KMS-11 (cell line): ENCODE data around the gene KRT14.

Experiments used
- H2AFZ ChIP-seq: fragments of 200-600 bp; sonication (generic); 2 replicates; pipeline ENCODE4 v1.6.1; 2016; ENCODE audit warnings: antibody characterized with exemption, mixed run types, low read depth
- H3K27ac ChIP-seq: fragments of 200-600 bp; sonication (generic); 2 replicates; pipeline ENCODE4 v1.6.1; 2016; ENCODE audit warnings: mild to moderate bottlenecking, mixed run types
- H3K27me3 ChIP-seq: fragments of 200-600 bp; sonication (generic); 2 replicates; pipeline ENCODE4 v1.6.1; 2017; ENCODE audit warnings: mild to moderate bottlenecking, low read depth, mixed run types, moderate library complexity; ENCODE audit not compliant: insufficient read depth
- H3K36me3 ChIP-seq: fragments of 200-600 bp; sonication (generic); 2 replicates; pipeline ENCODE4 v1.6.1; 2017; ENCODE audit warnings: mild to moderate bottlenecking, mixed run types; ENCODE audit not compliant: insufficient read depth
- H3K4me1 ChIP-seq: fragments of 200-600 bp; sonication (generic); 2 replicates; pipeline ENCODE4 v1.6.1; 2016; ENCODE audit warnings: mild to moderate bottlenecking, low read depth, mixed run types; ENCODE audit not compliant: poor library complexity, severe bottlenecking
- H3K4me2 ChIP-seq: fragments of 200-600 bp; sonication (generic); 2 replicates; pipeline ENCODE4 v1.7.0; 2016; ENCODE audit warnings: mild to moderate bottlenecking, mixed run types
- H3K4me3 ChIP-seq: fragments of 200-600 bp; sonication (generic); IDR thresholded peaks from 2 replicates; pipeline ENCODE4 v1.6.1; 2017; ENCODE audit warnings: low read depth, low read length, mixed read lengths; ENCODE audit not compliant: insufficient read depth
- H3K79me2 ChIP-seq: fragments of 200-600 bp; sonication (generic); 2 replicates; pipeline ENCODE4 v1.6.1; 2016; ENCODE audit warnings: low read depth, mixed run types; ENCODE audit not compliant: insufficient read depth
- H3K9ac ChIP-seq: fragments of 200-600 bp; sonication (generic); 2 replicates; pipeline ENCODE4 v1.6.1; 2016; ENCODE audit warnings: mild to moderate bottlenecking, mixed run types
- H4K20me1 ChIP-seq: fragments of 200-600 bp; sonication (generic); 2 replicates; pipeline ENCODE4 v1.6.1; 2016; ENCODE audit warnings: mild to moderate bottlenecking, mixed run types; ENCODE audit not compliant: insufficient read depth
- TF ChIP-seq, protein P1 (sequence below): fragments of 200-600 bp; sonication (generic); conservative IDR thresholded peaks from 2 replicates; pipeline ENCODE4 v1.6.1; 2017; ENCODE audit warnings: low read depth, mild to moderate bottlenecking, antibody characterized with exemption, low read length, moderate library complexity, mixed read lengths

The KRT14 gene

GRCh38 chr17:41542357-41542756 is 44.3 kb downstream of the KRT14 start:
- no peak overlapping the region for H2AFZ ChIP-seq
- no peak overlapping the region for H3K4me2 ChIP-seq
- no peak overlapping the region for H3K9ac ChIP-seq
- no peak overlapping the region for H3K4me3 ChIP-seq
- H3K4me1 ChIP-seq: no peaks in the 10 kb centered on the region
- no peaks in the 10 kb centered on the region for H3K27me3 ChIP-seq
- no peaks in the 10 kb centered on the region for H4K20me1 ChIP-seq
- H3K27ac ChIP-seq: no peak overlapping the region
- no peaks in the 10 kb centered on the region for H3K79me2 ChIP-seq
- TF ChIP-seq, protein P1, sequence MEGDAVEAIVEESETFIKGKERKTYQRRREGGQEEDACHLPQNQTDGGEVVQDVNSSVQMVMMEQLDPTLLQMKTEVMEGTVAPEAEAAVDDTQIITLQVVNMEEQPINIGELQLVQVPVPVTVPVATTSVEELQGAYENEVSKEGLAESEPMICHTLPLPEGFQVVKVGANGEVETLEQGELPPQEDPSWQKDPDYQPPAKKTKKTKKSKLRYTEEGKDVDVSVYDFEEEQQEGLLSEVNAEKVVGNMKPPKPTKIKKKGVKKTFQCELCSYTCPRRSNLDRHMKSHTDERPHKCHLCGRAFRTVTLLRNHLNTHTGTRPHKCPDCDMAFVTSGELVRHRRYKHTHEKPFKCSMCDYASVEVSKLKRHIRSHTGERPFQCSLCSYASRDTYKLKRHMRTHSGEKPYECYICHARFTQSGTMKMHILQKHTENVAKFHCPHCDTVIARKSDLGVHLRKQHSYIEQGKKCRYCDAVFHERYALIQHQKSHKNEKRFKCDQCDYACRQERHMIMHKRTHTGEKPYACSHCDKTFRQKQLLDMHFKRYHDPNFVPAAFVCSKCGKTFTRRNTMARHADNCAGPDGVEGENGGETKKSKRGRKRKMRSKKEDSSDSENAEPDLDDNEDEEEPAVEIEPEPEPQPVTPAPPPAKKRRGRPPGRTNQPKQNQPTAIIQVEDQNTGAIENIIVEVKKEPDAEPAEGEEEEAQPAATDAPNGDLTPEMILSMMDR: no peak
- no peaks in the 10 kb centered on the region for H3K36me3 ChIP-seq

DNA sequence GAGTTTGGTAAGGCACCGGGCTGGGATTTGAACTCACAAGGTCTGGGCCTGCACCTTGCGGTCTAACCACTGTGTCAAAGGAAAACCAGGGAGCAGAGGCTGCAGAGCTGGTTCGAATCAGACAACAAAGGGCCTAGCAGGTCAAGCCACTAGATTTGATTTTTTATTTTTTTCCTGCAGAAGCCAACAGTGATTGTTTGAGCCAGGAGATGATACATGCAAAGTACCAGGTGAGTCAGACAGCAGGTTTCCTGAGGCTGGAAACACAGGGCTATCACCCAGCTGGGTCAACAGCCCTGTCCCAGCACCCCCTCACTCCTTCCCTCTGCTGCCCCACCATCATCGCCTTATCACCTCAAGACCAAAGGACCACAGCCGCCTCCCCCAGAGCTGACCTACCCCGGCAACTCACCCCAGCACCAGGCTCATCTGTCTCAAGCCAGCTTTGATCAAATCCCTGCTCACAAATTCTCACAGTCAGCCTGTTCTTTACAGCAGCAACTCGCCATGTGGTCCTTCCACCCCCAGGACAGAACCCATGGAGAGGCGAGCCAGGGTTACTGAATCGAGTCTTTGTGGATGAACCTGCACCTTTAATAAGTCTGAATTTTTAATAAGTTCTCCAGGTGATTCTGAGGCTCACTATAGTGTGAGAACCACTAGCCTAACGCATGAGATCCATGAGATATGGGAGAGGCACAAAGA is 45.6 kb downstream of the KRT14 start:
- H4K20me1 ChIP-seq: no peaks in the 10 kb centered on the region
- H3K27me3 ChIP-seq: no peaks in the 10 kb centered on the region; the same call in 1 of the 2 replicates
- no peak overlapping the region for H3K4me2 ChIP-seq
- H3K9ac ChIP-seq: no peak overlapping the region
- TF ChIP-seq, protein P1: no peak
- no peak overlapping the region for H2AFZ ChIP-seq
- H3K36me3 ChIP-seq: no peaks in the 10 kb centered on the region
- no peaks in the 10 kb centered on the region for H3K4me1 ChIP-seq
- no peak overlapping the region for H3K4me3 ChIP-seq
- H3K27ac ChIP-seq: no peak overlapping the region
- no peaks in the 10 kb centered on the region for H3K79me2 ChIP-seq

- Histone ChIP-seq H4K20me1 (no peaks in the 10 kb centered on the region), H3K4me1 (no peaks in the 10 kb centered on the region), H3K36me3 (no peaks in the 10 kb centered on the region), H3K27me3 (no peaks in the 10 kb centered on the region; the same call in 1 of the 2 replicates), H3K4me3 (no peak overlapping the region), H2AFZ (peak overlapping the region; percentile 10; the same call in 1 of the 2 replicates), H3K4me2 (no peak overlapping the region), H3K9ac (no peak overlapping the region), H3K79me2 (no peaks in the 10 kb centered on the region), H3K27ac (no peak overlapping the region)
- TF ChIP-seq, protein P1: no peak
Observed at GRCh38 chr17:41539979-41540701, 46.6 kb downstream of the KRT14 start.

- no peak overlapping the region for H3K4me2 ChIP-seq
- no peak overlapping the region for H3K27ac ChIP-seq
- no peaks in the 10 kb centered on the region for H3K4me1 ChIP-seq
Observed at GRCh38 chr17:41539071-41539492, 47.6 kb downstream of the KRT14 start.

More at GRCh38 chr17:41539071-41539492, 47.6 kb downstream of the KRT14 start:
- H3K27me3 ChIP-seq: no peaks in the 10 kb centered on the region; the same call in 1 of the 2 replicates
- TF ChIP-seq, protein P1: no peak
- H3K9ac ChIP-seq: no peak overlapping the region
- no peaks in the 10 kb centered on the region for H3K79me2 ChIP-seq
- no peak overlapping the region for H3K4me3 ChIP-seq
- H3K36me3 ChIP-seq: no peaks in the 10 kb centered on the region
- no peaks in the 10 kb centered on the region for H4K20me1 ChIP-seq
- H2AFZ ChIP-seq: no peak overlapping the region
